ENCODE data around the gene ZFYVE19.

ZFYVE19 gene

DNA sequence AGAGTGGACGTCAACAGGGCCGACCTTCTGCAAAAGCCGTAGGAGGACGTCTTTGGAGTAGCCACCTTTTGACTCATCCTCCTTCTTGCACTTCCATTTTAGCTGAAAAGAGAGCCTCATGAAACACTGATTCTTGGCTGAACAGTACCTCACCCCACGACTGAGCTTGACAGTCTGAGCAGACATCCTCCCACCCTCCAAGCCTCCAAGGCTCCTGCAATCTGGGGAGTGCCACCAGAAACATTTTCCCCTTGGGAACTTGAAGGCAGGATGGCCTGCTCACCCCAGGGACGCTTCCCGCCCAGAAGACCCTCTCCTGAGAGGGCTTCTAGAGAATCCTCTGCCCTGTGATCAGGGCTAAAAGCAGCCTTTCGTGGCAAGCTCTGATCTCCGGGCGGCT is 31.9 kb upstream of the ZFYVE19 start:
- DNase-seq (ENCODE audit: extremely low read depth in 1 of 2, low read depth in 1 of 2) = no peak

DNA sequence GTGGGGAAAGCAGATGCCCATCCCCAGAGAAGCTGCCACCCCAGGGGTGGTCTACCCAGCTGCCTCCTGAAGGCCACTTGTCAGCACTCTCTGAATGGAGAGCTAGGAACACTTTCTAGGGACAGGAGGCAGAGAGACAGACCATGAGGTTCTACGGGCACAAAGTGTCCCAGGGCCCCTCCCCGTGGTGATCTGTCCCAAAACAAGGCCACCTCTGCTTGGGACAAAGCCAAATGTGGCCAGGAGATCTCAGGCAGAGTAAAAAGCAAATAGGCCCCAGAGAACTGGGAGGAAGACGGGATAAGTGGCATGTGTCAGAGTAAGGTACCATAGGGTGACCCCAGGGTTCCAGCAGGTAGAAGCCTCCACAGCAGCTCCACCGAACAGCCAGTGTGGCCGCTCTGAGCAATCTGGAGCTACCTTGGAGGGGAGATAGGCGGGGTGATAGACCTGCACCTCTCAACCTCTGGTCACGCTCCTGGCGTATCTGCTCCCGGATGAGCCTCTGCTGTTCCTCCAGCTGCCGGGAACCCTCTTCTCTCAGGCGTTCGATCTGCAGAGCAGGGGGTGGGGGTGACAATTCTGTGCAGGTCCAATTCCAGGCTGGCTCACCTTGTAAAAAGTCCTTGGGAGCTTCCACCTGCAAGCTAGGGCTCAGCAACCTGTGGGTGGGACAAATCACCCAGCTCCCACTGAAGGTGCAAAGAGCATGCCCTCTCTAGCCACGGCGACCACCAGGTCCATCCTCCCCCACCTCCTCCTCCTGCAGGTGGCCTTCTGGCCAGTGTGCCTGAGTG is 31.0 kb upstream of the ZFYVE19 start:
- DNase-seq (ENCODE audit: extremely low read depth in 1 of 2, low read depth in 1 of 2) = no peak

DNA sequence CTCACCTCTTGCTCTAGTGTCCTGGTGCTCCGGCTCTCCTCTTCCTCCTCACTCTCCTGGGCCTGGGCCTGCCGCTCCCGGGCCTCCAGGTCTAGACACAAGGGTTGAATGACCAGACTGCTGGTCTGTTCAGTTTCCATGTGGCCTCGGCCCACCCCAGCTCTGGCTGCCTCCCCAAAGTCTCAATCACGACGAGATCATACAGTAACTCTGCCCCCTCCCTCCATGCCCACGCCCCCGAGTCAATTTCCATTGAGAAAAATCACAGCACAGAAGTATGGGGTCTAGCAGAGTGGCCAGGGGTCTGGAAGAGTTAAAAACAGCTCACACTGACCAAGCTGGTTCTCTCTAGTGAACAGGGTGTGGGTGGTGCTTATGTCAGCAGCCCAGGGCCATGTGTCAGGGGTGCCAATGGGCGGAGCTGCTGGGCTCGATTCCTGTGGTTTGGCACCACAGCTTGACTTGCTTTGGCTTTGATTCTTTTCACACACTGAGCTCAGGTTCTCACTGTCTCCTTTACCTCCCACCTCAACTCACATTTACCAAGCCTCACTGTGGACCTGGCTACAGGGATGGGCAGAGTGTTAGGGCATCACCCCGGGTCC is 30.2 kb upstream of the ZFYVE19 start:
- peak in 1 of 2 donors; percentile 52 for DNase-seq (ENCODE audit: extremely low read depth in 1 of 2, low read depth in 1 of 2)

DNA sequence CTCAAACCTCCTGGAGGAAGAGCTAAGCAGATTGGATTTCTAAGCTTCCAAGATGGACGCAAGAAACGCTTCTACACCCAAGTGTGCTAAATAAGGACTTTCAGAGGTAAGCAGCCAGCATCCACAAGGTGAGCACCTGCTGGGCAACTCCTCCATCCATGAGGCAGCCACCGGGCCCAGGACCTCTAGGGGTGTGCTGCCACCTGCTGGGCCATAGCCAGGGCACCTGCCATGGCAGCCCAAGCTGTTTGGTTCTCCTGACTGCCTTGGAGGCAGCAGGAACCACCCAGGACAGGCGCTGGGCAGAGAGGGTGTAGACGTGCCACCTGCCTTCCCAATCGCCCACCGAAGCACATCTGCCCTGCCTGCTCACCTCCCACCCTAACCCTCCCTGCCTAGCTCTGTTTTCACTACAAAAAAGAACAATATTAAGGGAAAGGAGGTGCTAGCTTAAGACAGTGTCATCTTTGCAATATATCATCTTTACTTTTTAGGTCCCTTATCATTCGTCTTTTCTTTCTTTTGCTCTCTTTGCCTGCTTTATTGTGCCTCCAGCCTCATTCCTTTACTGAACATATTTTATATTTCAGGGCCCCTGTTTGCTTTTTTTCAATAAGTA is 24.2 kb upstream of the ZFYVE19 start:
- DNase-seq (ENCODE audit: extremely low read depth in 1 of 2, low read depth in 1 of 2) = peak; percentile 42 to 60

DNA sequence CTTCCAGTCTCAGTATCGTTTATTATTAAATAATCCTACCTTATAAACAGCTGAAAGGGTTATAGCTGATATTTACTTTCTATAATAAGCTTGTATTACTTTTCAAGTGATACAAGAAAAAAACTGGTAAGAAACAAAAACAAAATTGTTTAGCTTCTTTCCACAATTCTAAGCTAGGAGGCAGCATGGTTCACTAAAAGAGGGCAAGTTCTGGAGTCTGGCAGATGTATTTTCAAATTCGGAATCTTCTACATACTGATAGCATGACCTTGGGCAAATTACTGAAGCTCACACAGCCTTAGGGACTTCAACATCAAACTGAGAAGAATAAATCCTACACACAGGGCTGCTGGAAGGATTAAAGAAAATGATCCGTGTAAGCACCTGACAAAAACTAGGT is 21.7 kb upstream of the ZFYVE19 start:
- no peak for DNase-seq (ENCODE audit: extremely low read depth in 1 of 2, low read depth in 1 of 2)

DNA sequence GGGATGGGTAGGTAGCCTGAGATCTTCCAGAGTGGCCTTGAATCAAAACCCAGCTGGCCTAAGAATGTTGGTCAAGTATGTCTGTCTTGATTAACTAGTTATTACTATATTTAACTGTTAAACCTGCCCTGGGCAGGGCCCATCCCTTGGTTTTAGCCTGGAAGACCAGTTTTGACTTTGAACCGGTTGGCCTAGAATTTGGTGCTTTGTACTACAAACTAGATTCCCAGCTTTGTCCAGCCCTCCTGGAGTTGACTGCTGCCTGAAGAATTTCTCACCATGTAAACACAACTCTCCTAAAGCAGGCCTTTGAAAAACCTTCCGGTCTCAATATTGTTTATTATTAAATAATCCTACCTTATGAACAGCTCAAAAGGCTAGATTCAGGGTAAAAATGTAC is 21.1 kb upstream of the ZFYVE19 start:
- DNase-seq (ENCODE audit: extremely low read depth in 1 of 2, low read depth in 1 of 2) = no peak

DNA sequence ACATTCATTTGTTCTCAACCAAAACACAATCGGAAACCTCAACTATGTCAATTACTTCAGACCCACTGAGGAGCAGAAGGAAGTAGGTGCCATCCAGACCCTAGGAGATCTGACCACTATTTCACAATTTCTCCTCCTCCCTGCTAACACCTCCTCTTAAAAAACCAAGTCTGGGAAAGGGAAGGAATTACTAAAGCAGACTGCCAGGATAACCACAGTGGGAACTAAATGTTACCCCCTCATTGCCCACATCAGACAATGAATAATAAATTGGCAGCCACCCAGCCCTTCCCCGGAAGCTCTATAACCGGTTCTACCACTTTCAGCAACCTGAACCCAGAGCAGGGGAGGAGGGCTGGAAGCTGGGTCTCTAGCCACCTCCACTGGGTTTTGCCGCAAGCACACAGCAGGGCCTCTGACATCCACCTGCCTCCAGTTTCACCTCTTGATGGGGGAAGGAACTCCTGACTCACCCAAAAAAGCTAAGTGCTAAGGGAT is 19.5 kb upstream of the ZFYVE19 start:
- peak; percentile 37 to 66 for DNase-seq (ENCODE audit: extremely low read depth in 1 of 2, low read depth in 1 of 2)

DNA sequence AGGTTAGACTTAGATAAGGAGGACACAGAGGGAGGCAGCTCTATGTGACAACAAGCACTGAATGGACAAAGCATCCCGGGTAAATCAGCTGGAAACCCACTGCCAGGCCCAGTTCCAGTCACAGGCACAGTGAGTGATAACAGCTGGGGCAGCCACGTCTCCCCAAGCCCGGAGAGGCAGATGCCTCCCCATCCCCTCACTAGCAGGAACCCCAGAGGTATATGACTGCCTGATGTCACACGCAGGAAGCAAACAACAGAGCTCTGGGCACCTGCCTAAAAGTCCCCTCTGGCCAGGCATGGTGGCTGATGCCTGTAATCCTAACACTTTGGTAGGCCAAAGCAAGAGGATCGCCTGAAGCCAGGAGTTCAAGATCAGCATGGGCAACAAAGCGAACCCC is 18.9 kb upstream of the ZFYVE19 start:
- DNase-seq (ENCODE audit: extremely low read depth in 1 of 2, low read depth in 1 of 2) = no peak

DNA sequence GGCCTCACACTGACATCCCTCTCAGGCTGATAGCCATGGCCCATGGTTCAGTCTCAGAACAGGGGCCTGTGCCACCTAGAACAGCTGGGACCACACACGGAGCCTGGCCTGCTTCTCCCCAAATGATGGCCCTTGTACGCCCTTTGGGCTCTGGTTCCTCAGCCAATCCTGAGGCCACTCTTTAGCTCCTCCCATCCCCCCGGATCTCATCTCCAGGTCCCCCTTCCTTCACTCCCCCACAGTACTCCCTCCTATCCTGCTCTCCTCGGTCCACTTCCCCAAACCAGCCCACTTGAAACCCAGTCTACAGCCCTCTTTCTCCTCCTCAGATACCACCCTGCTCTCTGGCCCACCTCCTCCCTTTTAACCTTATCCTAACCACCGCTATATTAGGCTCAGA is 17.8 kb upstream of the ZFYVE19 start:
- DNase-seq (ENCODE audit: extremely low read depth in 1 of 2, low read depth in 1 of 2) = no peak

DNA sequence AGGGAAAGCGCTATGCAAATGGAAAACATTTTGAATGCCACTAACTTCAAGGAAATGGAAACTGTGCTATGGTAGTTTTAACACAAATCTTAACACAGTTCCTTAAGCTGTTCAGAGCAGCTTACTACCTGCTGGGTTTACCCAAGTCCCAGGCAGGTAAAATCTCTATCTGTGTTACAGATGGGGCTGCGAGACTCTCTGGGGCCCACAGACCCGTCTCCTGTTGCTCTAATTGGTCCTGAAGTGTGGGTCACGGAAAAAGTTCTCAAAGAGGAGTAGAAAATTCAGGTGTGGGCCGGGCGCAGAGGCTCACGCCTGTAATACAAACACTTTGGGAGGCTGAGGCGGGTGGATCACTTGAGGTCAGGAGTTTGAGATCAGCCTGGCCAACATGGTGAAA is 16.9 kb upstream of the ZFYVE19 start:
- DNase-seq (ENCODE audit: extremely low read depth in 1 of 2, low read depth in 1 of 2) = no peak

DNA sequence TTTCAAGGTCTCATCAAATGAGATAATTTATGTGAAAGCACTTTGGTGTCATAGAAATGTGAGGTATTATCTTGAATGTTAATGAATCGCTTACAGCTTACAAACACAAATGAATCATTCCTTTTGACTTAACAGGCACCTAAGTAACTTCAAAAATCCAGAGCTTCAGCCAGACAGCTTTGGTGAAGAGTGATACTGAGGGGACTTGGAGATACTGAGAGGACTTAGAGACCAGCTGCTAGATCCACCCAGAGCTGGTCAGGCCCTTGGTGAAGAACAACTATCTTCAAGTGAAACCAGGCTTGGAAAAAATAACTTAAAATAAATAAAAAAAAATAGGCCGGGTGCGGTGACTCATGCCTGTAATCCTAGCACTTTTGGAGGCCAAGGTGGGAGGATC is 16.2 kb upstream of the ZFYVE19 start:
- no peak for DNase-seq (ENCODE audit: extremely low read depth in 1 of 2, low read depth in 1 of 2)

DNA sequence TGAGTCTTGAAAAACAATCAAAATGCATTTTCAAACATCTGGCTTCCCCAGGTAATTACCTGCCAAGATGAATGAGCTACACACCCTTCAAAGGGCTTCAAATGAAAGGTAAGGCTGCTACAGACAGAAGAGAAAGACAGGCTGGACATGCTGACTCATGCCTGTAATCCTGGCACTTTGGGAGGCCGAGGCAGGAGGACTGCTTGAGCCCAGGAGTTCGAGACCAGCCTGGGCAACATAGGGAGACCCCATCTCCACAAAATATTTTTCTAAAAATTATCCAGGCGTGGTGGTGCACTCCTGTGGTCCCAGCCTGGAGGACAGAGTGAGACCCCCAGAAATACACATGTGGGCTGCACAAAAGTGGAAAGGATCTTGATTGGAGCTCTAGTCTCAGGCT is 14.5 kb upstream of the ZFYVE19 start:
- no peak for DNase-seq (ENCODE audit: extremely low read depth in 1 of 2, low read depth in 1 of 2)

DNA sequence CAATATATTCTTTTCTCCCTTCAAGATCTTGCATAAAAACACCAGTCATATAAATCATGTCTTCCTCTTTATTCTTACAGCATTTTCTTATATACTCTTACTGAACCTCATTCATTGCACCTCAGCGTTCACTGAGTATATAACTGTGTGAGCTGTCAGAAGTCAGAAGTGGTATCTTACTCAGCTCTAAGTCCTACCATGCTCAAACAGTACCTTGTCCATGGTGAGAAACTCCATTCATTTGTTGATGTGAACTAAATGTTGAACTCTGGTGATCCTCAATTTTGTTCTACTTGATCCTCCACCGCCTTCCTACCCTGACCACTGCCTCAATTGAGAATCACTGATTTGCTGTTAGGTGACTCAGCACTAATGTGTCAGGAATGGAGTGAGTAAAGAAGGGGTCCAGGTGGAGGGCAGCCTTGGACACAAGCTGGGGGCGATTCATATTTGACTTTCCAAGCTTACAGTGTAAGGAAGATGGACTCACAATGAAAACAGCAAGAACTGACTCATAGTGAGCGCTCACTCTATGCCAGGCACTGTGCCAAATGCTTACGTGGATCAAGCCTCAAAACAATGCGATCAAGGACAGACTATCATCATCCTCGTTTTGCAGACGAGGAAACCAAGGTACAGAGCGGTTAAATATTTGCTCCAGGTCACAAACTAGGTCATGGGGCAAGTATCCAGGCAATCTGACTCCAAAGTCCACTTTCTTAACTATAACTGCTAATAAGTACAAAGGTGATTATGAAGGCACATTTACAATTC is 13.5 kb upstream of the ZFYVE19 start:
- DNase-seq (ENCODE audit: extremely low read depth in 1 of 2, low read depth in 1 of 2) = peak in 1 of 2 donors; percentile 12

DNA sequence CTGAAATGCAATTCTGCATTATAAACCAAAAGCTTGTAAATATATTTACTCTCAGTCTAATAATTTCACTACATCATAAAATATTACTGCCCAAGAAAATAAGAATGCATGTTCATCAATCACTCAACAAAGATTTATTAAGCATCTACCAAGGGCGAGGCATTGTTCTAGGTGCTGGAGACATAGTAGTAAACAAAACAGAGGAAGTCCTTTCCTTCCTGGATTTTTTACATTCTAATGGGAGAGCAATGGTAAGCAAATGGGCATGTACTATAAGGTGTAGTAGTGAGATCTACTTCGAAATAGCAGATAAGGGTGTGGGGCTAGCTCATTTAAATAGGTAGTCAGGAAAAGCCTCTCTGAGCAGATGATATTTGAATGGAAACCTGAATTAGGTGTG is 10.8 kb upstream of the ZFYVE19 start:
- no peak for DNase-seq (ENCODE audit: extremely low read depth in 1 of 2, low read depth in 1 of 2)

DNA sequence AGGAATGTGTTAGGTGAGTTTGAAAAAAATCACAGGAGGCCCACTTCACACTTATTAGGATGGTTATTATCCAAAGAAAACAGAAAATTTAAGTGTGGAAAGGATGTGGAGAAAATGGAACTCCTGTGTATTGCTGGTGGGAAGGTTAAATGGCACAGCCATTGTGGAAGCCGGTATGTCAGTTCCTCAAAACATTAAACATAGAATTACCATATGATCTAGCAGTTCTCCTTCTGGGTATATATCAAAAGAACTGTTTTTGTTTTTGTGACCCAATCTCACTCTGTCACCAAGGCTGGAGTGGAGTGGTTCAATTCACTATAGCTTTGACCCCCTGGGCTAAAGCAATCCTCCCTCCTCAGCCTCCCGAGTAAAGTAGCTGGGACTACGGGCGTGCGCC is 10.4 kb upstream of the ZFYVE19 start:
- DNase-seq (ENCODE audit: extremely low read depth in 1 of 2, low read depth in 1 of 2) = no peak

DNA sequence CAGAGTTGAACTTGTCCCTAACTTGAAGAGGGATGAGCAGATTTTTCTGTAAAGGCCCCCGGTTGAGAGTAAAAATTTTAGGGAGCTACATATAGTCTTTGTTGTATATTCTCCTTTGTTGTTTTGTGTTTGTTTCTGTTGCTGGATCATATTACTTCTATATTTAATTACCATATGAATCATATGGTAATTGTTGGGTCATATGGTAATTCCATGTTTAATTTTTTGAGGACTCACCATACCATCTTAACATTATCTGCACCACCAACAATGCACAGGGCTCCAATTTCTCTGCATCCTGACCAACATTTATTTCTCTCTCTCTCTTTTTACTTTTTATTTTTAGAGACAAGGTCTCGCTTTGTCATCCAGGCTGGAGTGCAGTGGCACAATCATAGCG is 7.4 kb upstream of the ZFYVE19 start:
- DNase-seq (ENCODE audit: extremely low read depth in 1 of 2, low read depth in 1 of 2) = no peak

DNA sequence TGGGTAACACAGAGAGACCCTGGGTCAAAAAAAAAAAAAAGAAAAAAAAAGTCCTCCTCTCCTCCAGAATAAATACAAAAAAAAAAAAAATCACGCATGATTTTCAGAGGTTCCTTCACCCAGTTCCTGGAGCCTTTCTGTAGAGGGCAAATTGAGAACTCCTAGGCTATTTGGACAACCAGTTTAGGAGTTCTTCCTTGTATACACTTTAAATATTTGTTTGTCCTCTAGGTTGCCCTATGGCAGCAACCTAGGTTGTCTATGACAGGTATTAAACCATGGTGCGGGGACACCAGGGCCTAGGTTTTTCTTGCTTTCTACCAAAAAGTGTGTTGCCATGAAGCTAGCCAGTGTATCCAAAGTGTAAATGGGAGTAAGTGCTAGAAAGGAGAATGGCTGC is 3.8 kb upstream of the ZFYVE19 start:
- no peak for DNase-seq (ENCODE audit: extremely low read depth in 1 of 2, low read depth in 1 of 2)

DNA sequence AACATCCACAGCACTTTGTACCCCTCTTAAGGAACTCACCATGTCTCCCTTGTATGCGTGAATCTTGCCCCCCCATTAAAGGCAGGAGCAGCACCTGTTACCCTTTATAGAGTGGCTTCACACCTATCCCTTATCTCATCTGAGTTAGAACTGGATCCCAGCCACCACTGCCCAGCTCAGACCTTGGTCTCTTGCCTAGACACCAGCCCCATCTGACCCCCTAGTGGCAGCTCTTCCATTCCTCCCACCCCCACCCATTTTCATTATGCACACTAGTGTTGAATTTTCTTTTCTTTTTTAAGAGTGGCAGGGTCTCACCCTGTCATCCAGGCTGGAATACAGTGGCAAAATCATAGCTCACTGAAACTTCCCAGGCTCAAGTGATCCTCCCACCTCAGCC is 3.2 kb upstream of the ZFYVE19 start:
- DNase-seq (ENCODE audit: extremely low read depth in 1 of 2, low read depth in 1 of 2) = no peak

DNA sequence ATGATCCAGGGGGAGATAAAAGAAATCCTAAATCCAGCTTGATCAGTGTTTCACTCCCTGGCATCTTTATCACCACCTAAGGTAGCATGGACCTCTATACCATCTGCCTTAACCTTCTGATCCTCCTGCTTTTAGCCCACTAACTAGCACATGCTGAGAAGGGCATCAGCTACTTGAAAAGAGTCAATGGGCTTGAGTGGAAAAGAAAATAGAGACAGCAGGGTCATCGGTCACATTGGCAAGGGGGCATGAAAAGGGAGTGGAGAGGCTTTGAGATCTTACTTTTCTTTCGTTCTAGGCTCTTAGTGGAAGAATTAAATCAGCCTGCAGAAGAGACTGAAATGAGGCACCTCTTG is 239 bp upstream of the ZFYVE19 start:
- no peak for DNase-seq (ENCODE audit: extremely low read depth in 1 of 2, low read depth in 1 of 2)

DNA sequence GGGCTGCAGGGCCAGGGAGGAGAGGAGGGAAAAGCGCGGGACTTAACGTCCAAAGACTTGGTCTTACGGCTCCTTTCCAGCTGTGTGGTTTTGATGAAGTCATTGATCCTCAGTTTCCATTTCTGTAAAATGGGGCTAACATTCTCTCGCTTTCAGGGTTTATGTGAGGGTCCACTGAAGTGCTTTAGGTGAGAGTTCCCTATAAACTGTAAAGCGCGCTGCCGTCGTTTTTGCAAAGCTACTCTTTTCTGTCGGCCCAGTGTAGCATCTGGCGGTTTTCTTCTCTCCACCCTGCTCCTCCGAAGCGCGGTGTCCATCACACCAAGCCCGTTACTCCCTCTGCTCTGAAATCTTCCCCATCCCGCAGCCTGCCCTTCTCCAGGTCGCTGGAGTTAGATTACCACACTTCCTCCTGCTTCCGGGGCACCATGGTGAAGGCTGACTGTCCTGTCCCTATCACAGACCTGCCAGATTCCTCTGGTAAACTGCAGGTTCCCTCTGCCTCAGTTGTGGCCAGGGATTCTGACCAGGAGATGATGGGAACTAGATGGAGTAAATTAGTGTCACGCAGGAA is 1.1 kb downstream of the ZFYVE19 start:
- no peak for DNase-seq (ENCODE audit: extremely low read depth in 1 of 2, low read depth in 1 of 2)

DNA sequence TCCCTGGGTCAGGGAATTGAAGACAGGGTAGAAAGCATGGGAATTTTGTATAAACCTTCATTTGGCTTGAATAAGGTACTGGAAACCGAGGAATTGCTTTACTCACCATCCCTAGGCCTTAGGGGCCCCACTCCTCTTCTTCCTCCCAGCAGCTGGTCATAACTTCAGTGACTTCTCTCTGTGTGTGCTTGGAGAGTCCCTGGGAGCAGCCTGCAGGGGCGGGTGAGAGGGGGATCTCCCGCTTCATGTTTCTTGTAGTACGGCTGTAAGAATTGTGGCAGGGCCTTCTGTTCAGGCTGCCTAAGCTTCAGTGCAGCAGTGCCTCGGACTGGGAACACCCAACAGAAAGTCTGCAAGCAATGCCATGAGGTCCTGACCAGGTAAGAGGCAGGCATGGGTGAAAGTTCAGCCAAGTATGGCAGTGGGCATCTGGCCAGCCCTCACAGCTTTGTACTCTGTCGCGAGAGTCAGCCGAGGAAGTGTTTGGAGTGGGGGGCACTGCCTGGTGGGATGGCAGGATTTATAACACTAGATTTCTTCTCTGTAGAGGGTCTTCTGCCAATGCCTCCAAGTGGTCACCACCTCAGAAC is 2.1 kb downstream of the ZFYVE19 start:
- no peak for DNase-seq (ENCODE audit: extremely low read depth in 1 of 2, low read depth in 1 of 2)

All from stimulated activated CD8-positive, alpha-beta memory T cell treated with anti-CD3 and anti-CD28 coated beads, Interleukin-7, amount 100 ng/mL, for 48 hours (primary cell).